Activated T-helper 1 cell treated with anti-CD3 and anti-CD28 coated beads, Interleukin-12 subunit alpha, Interleukin-12 subunit beta, Interleukin-2, Interleukin-4 antibody, amounts not matched to agents 30 ng/mL and 10 ng/mL and 1 ng/mL, durations not matched to agents 14 hours and 24 hours and 36 hours (primary cell): ENCODE measurements around the gene ZER1. TPM values are rescaled to one million over a fixed set of nuclear protein-coding genes. Genes with fewer than 3 reads are reported as not detected.
"Not testable (repeated sequence)": the region's sequence is repeated elsewhere in the genome, so short reads cannot be mapped to it uniquely, and the experiment has no call there.

Experiments used
- DNase-seq: peaks from one replicate; pipeline ENCODE4 v3.0.0; 2021; ENCODE audit warnings: low spot score
- H3K27ac Mint-ChIP-seq: one replicate; pipeline ENCODE4 v1.8.0; 2021; ENCODE audit warnings: mild to moderate bottlenecking, mixed read lengths
- H3K27me3 Mint-ChIP-seq: one replicate; pipeline ENCODE4 v1.8.0; 2022; ENCODE audit warnings: mild to moderate bottlenecking, moderate library complexity, mixed read lengths; ENCODE audit not compliant: insufficient read depth
- H3K36me3 Mint-ChIP-seq: one replicate; pipeline ENCODE4 v1.8.0; 2021; ENCODE audit warnings: low read depth, mixed read lengths
- H3K4me1 Mint-ChIP-seq: one replicate; pipeline ENCODE4 v1.8.0; 2021; ENCODE audit warnings: low read depth, mixed read lengths
- H3K4me3 Mint-ChIP-seq: one replicate; pipeline ENCODE4 v1.8.0; 2021; ENCODE audit warnings: mild to moderate bottlenecking, moderate library complexity, mixed read lengths
- H3K9me3 Mint-ChIP-seq: one replicate; pipeline ENCODE4 v1.8.0; 2021; ENCODE audit warnings: mixed read lengths
- intact Hi-C: fragments of 100-400 bp; cut with micrococcal nuclease; formaldehyde crosslinking; loops from one replicate; pipeline ENCODE4 v1.15.1; 2024
- total RNA-seq: library from RNA; stranded (reverse); gene quantifications from 2 replicates; pipeline ENCODE4 v1.2.3, GENCODE V29; 2022

The ZER1 gene
- total RNA-seq, 1 donor from 2014 or later, result 21.5 TPM

DNA sequence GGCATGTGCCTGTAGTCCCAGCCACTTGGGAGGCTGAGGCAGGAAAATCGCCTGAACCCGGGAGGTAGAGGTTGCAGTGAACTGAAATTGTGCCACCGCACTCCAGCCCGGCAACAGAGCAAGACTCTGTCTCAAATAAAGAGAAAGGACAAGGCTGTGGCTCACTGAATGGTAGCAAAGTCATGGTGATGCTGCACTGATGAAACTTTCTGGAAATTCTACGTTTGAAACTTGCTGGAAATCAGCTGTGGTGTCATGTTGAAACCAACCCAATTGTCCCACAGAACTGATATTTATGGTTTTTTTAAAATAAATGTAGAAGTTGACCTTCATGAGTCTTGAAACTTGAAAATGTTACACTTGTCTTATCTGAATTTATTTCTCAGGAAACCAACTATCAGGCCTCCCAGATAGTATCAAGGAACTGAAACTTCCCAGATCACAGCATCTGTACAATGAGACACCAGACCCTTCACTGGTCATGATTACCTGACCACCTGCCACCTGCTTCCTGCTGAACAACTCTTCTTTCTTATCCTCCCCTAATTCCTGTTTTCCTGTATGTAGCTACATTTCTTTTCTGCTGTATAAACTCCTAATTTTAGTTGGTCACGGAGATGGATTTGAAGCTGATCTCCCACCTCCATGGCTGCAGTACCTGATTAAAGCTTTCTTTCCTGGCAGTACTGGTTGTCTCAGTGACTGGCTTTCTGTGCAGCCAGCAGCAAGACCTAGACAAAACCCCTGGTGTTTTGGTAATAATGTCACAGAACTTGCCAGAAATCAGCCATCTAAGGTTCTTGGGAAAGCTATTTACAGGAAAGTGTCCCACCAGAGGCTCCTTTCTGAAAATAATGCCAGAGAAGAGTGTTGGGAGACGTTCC lies 9.7 kb upstream of the ZER1 start:
- H3K27ac Mint-ChIP-seq, result no peak overlapping the region
- intact Hi-C loops, result no loop called here
- peaks cover 7% of the 10 kb centered on the region for H3K4me1 Mint-ChIP-seq
- H3K9me3 Mint-ChIP-seq, result peaks cover 3% of the 10 kb centered on the region
- no peaks in the 10 kb centered on the region for H3K36me3 Mint-ChIP-seq
- no peak for DNase-seq
- no peak overlapping the region for H3K4me3 Mint-ChIP-seq
- no peaks in the 10 kb centered on the region for H3K27me3 Mint-ChIP-seq

DNA sequence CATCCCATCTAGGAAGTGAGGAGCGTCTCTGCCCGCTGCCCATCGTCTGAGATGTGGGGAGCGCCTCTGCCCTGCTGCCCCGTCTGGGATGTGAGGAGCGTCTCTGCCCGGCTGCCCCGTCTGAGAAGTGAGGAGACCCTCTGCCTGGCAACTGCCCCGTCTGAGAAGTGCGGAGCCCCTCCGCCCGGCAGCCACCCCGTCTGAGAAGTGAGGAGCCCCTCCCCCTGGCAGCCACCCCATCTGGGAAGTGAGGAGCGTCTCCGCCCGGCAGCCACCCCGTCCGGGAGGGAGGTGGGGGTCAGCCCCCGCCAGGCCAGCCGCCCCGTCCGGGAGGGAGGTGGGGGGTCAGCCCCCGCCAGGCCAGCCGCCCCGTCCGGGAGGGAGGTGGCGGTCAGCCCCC lies 8.4 kb upstream of the ZER1 start:
- H3K4me3 Mint-ChIP-seq, H3K27me3 Mint-ChIP-seq, H3K4me1 Mint-ChIP-seq, H3K27ac Mint-ChIP-seq, intact Hi-C loops, DNase-seq, H3K36me3 Mint-ChIP-seq, H3K9me3 Mint-ChIP-seq: not testable (repeated sequence)

DNA sequence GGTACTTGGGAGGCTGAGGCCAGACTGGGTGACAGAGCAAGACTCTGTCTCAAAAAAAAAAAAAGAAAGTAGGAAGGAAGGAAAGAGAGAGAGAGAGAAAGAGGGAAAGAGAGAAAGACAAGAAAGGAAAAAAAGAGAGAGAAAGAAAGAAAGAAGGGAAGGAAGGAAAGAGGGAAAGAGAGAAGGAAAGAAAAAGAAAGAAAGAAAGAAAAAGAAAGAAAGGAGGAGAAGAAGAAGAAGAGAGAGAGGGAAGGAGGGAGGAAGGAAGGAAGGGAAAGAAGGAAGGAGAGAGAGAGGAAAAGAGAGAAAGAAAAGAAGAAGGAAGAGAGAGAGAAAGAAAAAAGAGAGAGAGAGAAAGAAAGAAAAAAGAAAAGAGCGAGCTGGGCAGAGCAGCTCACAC lies 3.1 kb upstream of the ZER1 start:
- H3K4me3 Mint-ChIP-seq, result no peak overlapping the region
- H3K27me3 Mint-ChIP-seq, result no peaks in the 10 kb centered on the region
- H3K27ac Mint-ChIP-seq, result no peak overlapping the region
- peaks cover 5% of the 10 kb centered on the region for H3K9me3 Mint-ChIP-seq
- peaks cover 14% of the 10 kb centered on the region for H3K4me1 Mint-ChIP-seq
- intact Hi-C loops, result loop anchor here (5.0 to 10.0 kb wide), 6 partner anchors 107 to 453 kb away; partner anchors contain the start of genes COQ4, DYNC2I2, KYAT1 and LRRC8A
- peaks cover 1% of the 10 kb centered on the region for H3K36me3 Mint-ChIP-seq
- no peak for DNase-seq

DNA sequence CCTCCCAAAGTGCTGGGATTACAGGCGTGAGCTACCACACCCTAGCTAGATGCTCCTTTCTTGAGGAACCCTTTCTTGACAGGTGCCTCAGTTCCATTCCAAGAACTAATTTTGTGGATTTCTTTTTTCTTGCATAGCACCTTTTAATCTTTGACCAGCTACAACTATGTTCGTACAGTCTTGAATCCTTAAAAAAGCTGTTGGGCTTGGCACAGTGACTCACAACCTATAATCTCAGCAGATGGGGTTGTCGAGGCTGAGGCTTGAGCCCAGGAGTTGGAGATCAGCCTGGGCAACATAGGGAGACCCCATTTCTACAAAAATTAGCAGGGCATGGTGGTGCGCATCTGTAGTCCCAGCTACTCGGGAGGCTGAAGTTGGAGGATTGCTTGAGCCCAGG lies 1.3 kb upstream of the ZER1 start:
- no peak for DNase-seq
- intact Hi-C loops, result loop anchor here (5.0 to 10.0 kb wide), 6 partner anchors 109 to 451 kb away; partner anchors contain the start of genes COQ4, DYNC2I2, KYAT1 and LRRC8A
- Mint-ChIP-seq H3K27ac (no peak overlapping the region), H3K36me3 (peaks cover 1% of the 10 kb centered on the region), H3K4me3 (peak overlapping the region; percentile 76), H3K4me1 (peaks cover 14% of the 10 kb centered on the region), H3K9me3 (peaks cover 5% of the 10 kb centered on the region), H3K27me3 (no peaks in the 10 kb centered on the region)

DNA sequence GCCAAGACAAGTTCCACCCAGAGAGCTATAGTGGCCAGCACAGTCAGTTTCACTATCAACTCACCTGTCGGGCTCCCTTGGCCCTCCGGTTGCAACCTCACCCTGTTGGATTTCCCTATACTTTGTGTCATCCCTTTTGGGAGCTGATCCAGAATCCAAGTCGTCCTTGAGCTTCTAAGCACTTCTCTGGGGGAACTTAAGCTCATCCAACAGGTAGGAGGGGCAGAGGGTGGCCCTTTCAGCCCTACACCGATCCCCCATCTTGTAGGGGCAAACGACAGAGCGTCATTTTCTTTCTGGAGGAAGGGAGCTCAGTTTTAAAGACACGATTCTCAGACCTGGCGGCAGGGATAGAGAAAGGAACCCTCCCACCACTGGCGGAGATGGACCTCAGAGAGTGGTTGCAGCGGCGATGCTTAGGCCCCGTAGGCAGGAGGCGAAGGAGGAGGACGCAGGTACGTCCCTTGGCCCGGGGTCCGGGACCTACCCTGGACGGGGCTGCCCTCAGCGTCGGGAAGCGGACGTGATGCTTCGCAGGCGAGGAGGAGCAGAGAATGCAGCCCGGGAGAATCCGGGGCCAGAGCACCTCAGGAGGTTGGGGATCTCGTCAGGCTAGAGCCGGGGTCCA lies 519 bp downstream of the ZER1 start:
- Mint-ChIP-seq H3K4me3 (peak overlapping the region; percentile 98), H3K9me3 (peaks cover 5% of the 10 kb centered on the region), H3K27me3 (no peaks in the 10 kb centered on the region), H3K4me1 (peaks cover 14% of the 10 kb centered on the region), H3K36me3 (peaks cover 1% of the 10 kb centered on the region), H3K27ac (peak overlapping the region; percentile 95)
- intact Hi-C loops, result loop anchor here (1.0 to 10.0 kb wide), 11 partner anchors 16 to 449 kb away; partner anchors contain the start of genes COQ4, DOLK, DYNC2I2 and ENDOG
- peak; percentile 11 for DNase-seq

DNA sequence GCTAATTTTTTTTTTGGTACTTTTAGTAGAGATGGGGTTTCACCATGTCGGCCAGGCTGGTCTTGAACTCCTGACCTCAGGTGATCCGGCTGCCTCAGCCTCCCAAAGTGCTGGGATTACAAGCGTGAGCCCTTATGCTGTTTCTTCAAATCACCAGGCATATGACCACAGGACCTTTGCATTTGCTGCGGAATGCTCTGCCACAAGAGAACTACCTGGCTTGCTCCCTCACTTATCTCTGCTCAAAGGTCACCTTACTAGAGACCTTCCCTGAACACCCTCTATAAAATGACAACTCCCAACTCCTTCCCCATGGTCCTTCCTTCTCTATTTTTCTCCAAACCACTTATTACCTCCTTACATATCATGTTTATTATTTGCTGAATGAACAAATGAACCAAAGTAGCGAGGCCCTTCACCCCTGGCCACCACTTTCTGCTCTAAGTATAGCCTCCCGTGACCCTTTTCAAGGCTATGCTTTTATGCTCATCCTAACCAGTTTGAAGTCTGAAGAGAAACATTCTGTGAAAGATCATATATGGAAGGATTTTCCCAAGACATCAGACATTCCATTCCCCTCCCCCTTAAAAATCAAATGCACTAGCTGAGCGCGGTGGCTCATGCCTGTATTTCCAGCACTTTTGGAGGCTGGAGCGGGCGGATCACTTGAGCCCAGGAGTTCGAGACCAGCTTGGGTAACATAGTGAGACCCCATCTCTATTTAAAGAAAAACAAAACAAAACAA lies 1.3 kb downstream of the ZER1 start:
- Mint-ChIP-seq H3K4me1 (peaks cover 14% of the 10 kb centered on the region), H3K36me3 (peaks cover 1% of the 10 kb centered on the region), H3K27ac (peak overlapping the region; percentile 95), H3K4me3 (peak overlapping the region; percentile 98), H3K27me3 (no peaks in the 10 kb centered on the region), H3K9me3 (peaks cover 5% of the 10 kb centered on the region)
- DNase-seq, result no peak
- intact Hi-C loops, result loop anchor here (1.0 to 10.0 kb wide), 12 partner anchors 17 to 448 kb away; partner anchors contain the start of genes COQ4, DOLK, DYNC2I2 and ENDOG

DNA sequence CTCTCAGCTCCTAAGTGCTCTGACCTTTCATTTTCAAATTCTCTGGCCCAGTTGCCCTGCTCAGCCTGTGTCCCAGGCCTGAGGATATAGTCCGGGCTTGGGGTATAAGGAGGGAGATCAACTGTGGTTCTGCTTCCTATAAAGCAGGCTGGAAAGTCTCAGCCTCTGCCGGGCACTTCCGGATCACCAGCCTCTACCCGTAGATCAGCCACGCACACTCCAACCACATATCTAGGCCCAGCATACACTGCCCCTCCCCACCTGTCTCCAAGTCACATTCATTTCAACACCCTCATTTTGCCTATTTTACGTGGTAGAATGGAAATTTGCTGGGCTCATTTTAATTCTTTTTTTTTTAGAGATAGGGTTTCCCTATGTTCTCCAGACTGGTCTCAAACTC lies 3.1 kb downstream of the ZER1 start:
- intact Hi-C loops, result no loop called here
- DNase-seq, result no peak
- Mint-ChIP-seq H3K4me1 (peaks cover 14% of the 10 kb centered on the region), H3K9me3 (no peaks in the 10 kb centered on the region), H3K27ac (no peak overlapping the region), H3K4me3 (no peak overlapping the region), H3K27me3 (no peaks in the 10 kb centered on the region), H3K36me3 (no peaks in the 10 kb centered on the region)

DNA sequence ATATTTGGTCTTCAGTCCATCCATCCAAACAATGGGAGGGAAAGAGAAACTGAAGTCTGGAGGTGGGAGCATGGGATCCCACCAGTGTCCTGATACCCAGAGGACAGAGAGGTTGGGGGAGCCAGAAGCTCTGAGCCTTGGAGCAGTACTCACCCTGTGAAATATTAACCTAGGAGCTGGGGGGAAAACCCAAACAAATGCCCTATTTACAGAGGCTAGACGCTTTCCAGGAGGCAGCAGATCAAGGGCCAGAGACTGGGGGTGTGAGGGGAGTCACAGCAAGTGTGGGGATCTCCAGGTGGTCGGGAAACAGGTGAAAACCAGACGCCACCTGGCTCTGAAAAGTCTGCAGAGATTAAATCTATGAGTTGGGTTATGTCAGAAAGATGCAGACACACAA lies 6.2 kb downstream of the ZER1 start:
- H3K4me1 Mint-ChIP-seq, result peaks cover 8% of the 10 kb centered on the region
- no peaks in the 10 kb centered on the region for H3K9me3 Mint-ChIP-seq
- intact Hi-C loops, result no loop called here
- H3K36me3 Mint-ChIP-seq, result no peaks in the 10 kb centered on the region
- no peaks in the 10 kb centered on the region for H3K27me3 Mint-ChIP-seq
- H3K27ac Mint-ChIP-seq, result no peak overlapping the region
- H3K4me3 Mint-ChIP-seq, result no peak overlapping the region
- DNase-seq, result no peak

DNA sequence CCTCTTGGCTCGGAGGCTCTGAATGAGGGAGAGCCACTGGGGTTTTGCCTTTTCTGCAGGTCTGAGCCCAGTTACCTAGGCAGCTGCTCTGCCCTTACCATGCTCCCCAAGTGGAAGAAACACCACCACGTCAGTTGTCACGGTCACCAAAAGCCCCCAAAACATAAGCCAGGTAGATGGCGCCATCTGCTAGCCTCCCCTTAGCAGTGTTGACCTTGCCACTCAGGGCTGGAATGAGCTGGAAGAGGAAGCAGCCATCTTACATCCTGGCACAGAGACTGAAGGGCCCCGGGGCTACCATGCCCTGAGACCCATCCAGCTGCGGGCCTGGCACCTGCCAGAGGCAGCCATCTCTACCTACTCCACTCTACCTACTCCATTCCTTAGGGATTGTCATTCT lies 7.4 kb downstream of the ZER1 start:
- no peaks in the 10 kb centered on the region for H3K9me3 Mint-ChIP-seq
- H3K27me3 Mint-ChIP-seq, result no peaks in the 10 kb centered on the region
- H3K4me1 Mint-ChIP-seq, result no peaks in the 10 kb centered on the region
- no peak for DNase-seq
- no peaks in the 10 kb centered on the region for H3K36me3 Mint-ChIP-seq
- intact Hi-C loops, result no loop called here
- no peak overlapping the region for H3K4me3 Mint-ChIP-seq
- H3K27ac Mint-ChIP-seq, result no peak overlapping the region

DNA sequence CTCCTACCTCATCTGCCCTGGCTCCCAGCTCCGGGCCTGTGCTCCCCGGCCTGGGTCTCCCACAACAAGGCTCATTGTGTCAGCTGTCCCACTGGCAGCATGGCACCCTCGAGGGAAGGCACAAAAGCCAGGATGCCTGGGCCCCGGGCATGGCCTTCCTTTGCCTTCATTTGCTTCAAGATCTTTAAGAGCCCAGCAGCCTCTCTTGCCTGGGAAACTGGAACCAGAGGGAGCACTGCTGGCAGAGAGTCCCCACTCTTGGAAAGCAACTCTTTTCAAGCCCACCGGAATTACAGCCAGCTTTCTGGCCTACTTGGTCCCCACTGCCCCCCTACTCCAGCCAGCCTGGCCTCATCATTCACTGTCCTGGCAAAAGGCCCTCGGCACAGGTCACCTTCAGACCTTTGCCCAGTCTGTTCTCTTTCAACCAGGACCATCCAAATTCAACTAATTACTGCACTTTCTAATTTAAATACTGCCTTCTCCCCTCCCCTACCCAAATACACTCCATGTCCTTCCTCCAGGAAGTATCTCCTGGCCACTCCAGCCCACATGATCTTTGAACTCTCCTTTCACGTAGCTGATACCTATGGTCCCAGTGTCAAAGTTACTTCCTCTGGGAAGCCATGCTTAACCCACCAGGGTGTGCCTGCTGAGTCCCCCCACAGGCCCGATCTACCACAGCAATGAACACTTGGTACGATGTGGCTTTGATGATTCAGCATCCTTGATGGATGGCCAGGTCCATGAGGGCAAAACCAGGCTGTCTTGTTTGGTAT lies 8.9 kb downstream of the ZER1 start:
- no peaks in the 10 kb centered on the region for H3K27me3 Mint-ChIP-seq
- H3K4me1 Mint-ChIP-seq, result no peaks in the 10 kb centered on the region
- H3K27ac Mint-ChIP-seq, result no peak overlapping the region
- H3K9me3 Mint-ChIP-seq, result no peaks in the 10 kb centered on the region
- no peak overlapping the region for H3K4me3 Mint-ChIP-seq
- no peak for DNase-seq
- H3K36me3 Mint-ChIP-seq, result no peaks in the 10 kb centered on the region
- intact Hi-C loops, result no loop called here

DNA sequence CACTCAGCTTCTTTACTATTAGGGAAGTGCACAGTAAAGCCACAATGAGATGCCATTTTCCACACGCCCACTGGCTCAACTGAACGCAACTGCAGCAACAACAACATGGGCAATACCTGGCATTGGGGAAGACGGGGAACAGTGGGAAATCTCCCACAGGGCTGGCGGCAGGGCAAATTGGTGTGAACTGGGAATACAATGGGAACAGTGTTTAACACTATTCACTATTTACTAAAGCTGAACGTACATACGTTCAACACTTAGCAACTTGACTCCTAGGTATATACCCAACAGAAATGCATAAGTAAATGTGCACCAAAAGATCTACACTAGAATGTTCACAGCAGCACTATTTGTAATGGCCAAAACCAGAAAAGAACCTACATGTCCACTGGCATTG lies 14.1 kb downstream of the ZER1 start:
- H3K36me3 Mint-ChIP-seq, result no peaks in the 10 kb centered on the region
- no peak overlapping the region for H3K4me3 Mint-ChIP-seq
- intact Hi-C loops, result no loop called here
- DNase-seq, result no peak
- H3K27me3 Mint-ChIP-seq, result no peaks in the 10 kb centered on the region
- H3K27ac Mint-ChIP-seq, result no peak overlapping the region
- no peaks in the 10 kb centered on the region for H3K4me1 Mint-ChIP-seq
- H3K9me3 Mint-ChIP-seq, result no peaks in the 10 kb centered on the region

DNA sequence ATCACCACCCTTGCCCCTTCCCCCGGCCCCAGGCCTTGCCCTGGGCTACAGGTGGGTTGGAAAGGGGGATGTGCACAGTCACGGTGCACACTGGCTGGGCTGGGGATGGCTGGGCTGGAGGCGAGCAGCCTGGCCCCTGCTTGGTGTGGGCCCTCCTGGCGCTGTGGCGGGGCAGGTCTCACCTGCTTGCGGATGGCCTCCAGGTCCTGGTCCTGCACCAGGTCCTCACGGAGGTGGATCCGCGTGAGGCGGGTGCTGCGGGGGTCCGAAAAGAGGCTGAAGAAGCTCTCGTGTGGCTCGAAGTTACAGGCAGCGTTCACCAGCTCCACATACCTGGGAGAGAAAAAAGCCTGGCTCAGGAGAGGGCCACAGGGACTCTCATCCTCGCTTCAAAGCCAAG lies 18.1 kb downstream of the ZER1 start:
- no peak for DNase-seq
- Mint-ChIP-seq H3K27me3 (no peaks in the 10 kb centered on the region), H3K36me3 (no peaks in the 10 kb centered on the region), H3K9me3 (no peaks in the 10 kb centered on the region), H3K4me1 (no peaks in the 10 kb centered on the region), H3K27ac (no peak overlapping the region), H3K4me3 (no peak overlapping the region)
- intact Hi-C loops, result no loop called here
